Choroid plexus epithelial cell (primary cell): ENCODE measurements around the gene KDSR.
"Not testable (repeated sequence)": the region's sequence is repeated elsewhere in the genome, so short reads cannot be mapped to it uniquely, and the experiment has no call there.

Experiments used
- DNase-seq: peaks from one replicate; pipeline ENCODE4 v3.0.0-alpha.2; 2010; ENCODE audit warnings: low read depth
- H3K4me3 ChIP-seq: 2 replicates; pipeline ENCODE4 v1.5.1; 2011; ENCODE audit warnings: low read depth, mild to moderate bottlenecking, control low read depth, low read length, moderate library complexity
- CTCF ChIP-seq: conservative IDR thresholded peaks from 2 replicates; pipeline ENCODE4 v1.5.1; 2011; ENCODE audit warnings: low read depth, mild to moderate bottlenecking, control low read depth, inconsistent platforms, low read length, moderate library complexity

Gene KDSR

GRCh38 chr18:63366213-63367052 is 573 bp downstream of the KDSR start:
- DNase-seq: peak; percentile 59
- TF ChIP-seq CTCF: no peak
- peak overlapping the region; percentile 93 for H3K4me3 ChIP-seq

GRCh38 chr18:63365876-63366212 is 1.2 kb downstream of the KDSR start:
- DNase-seq: peak; percentile 33
- peak overlapping the region; percentile 93 for H3K4me3 ChIP-seq
- TF ChIP-seq CTCF: no peak

- no peak for DNase-seq
- no peak for TF ChIP-seq CTCF
- H3K4me3 ChIP-seq: no peak overlapping the region
These were observed 3.1 kb downstream of the KDSR start for GRCh38 chr18:63363951-63364350.

- H3K4me3 ChIP-seq, DNase-seq: not testable (repeated sequence)
These were observed 3.6 kb downstream of the KDSR start for GRCh38 chr18:63363420-63363819.

GRCh38 chr18:63356272-63356896 is 10.6 kb downstream of the KDSR start:
- no peak for TF ChIP-seq CTCF
- H3K4me3 ChIP-seq: no peak overlapping the region
- no peak for DNase-seq

GRCh38 chr18:63350230-63350629 is 16.8 kb downstream of the KDSR start:
- no peak for TF ChIP-seq CTCF
- no peak for DNase-seq
- H3K4me3 ChIP-seq: no peak overlapping the region

- no peak overlapping the region for H3K4me3 ChIP-seq
- no peak for TF ChIP-seq CTCF
These were observed 18.4 kb downstream of the KDSR start for GRCh38 chr18:63348508-63349136.

More at GRCh38 chr18:63348508-63349136, 18.4 kb downstream of the KDSR start:
- DNase-seq: no peak
